Measurements from ENCODE around the gene GCSAM.

GRCh38 chr3:112097378-112097777 lies 35.7 kb downstream of the GCSAM start:
- TF ChIP-seq POLR2A (IDR thresholded peaks at IDR 0.05) (no peak), CTCF (IDR thresholded peaks at IDR 0.05) (no peak), EP300 (IDR thresholded peaks at IDR 0.05) (no peak)

Measured in ovary (tissue), 3 donors.